Mammary epithelial cell (primary cell): Measurements from ENCODE around the gene MAS1L.

Experiments
- EZH2 ChIP-seq: IDR thresholded peaks from 2 replicates; pipeline ENCODE4 v1.6.1; 2012; ENCODE audit warnings: low read length, inconsistent platforms, borderline replicate concordance
- TF ChIP-seq, protein P1 (sequence below), 2 donors: IDR thresholded peaks in 1 of 2; conservative IDR thresholded peaks in 1 of 2; 2 replicates each; pipeline ENCODE4 v1.5.1; 2011 to 2012; ENCODE audit warnings: inconsistent platforms in 2 of 2, low read length in 2 of 2, mild to moderate bottlenecking in 2 of 2, control low read depth in 1 of 2, low read depth in 1 of 2; ENCODE audit not compliant: insufficient read depth in 1 of 2; ENCODE audit errors: extremely low read depth in 1 of 2

DNA sequence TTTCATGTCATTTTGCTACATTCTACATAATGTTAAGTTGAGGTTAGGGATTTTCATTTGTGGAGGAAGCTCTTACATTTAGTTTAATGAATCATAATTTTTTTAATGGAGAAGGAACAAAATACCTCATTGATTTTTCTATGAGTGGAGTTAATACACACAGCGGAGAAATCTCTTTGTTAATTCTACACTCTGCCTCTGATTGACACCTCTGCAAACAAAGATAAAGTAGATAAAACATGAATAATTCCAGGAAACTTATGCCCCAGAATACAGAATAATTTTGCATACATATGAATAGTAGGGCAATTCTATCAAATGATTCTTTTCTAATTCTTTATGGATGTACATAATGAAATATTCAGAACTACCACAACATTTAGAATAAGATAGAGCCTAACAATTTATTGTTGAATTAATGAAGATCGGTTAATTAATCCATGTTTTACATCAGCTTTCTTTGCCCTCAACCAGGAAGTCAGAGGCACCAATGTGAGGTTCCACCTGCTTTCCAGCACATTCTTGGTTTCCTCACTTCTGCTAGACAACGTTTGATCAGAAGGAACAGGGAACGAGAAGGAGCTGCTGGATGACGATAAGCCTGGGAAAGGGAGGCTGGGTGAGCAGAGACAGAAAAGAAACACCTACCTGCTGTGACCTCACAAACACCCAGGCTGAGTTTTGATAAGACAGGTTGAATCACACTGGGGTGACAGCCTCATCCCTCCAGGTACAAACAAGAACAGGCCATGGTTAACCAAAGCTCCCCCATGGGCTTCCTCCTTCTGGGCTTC, 26.5 kb downstream of the MAS1L start:
- TF ChIP-seq, protein P1, sequence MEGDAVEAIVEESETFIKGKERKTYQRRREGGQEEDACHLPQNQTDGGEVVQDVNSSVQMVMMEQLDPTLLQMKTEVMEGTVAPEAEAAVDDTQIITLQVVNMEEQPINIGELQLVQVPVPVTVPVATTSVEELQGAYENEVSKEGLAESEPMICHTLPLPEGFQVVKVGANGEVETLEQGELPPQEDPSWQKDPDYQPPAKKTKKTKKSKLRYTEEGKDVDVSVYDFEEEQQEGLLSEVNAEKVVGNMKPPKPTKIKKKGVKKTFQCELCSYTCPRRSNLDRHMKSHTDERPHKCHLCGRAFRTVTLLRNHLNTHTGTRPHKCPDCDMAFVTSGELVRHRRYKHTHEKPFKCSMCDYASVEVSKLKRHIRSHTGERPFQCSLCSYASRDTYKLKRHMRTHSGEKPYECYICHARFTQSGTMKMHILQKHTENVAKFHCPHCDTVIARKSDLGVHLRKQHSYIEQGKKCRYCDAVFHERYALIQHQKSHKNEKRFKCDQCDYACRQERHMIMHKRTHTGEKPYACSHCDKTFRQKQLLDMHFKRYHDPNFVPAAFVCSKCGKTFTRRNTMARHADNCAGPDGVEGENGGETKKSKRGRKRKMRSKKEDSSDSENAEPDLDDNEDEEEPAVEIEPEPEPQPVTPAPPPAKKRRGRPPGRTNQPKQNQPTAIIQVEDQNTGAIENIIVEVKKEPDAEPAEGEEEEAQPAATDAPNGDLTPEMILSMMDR (conservative IDR thresholded peaks at IDR 0.05 in 1 of 2, IDR thresholded peaks at IDR 0.05 in 1 of 2; ENCODE audit: extremely low read depth in 1 of 2, insufficient read depth in 1 of 2, low read depth in 1 of 2, low read length in 2 of 2), result no peak
- TF ChIP-seq EZH2, result no peak
